Posterior cingulate gyrus (tissue), 11 donors: Measurements from ENCODE around the gene TGFBR2.

ENCODE experiments used
- DNase-seq, 10 donors: peaks; one replicate each; pipeline versions ENCODE4 v3.0.0 to v3.0.0-alpha.2; 2020 to 2021; ENCODE audit warnings: mixed read lengths in 3 of 10
- intact Hi-C: fragments of 100-400 bp; cut with DNase I; formaldehyde crosslinking; loops from one replicate; pipeline ENCODE4 v1.15.1; 2023

Gene TGFBR2

GRCh38 chr3:30688776-30689641 lies 82.6 kb downstream of the TGFBR2 start:
- intact Hi-C loops: no loop called here
- DNase-seq: peak in 2 of 10 donors; percentile 20 to 32

DNA sequence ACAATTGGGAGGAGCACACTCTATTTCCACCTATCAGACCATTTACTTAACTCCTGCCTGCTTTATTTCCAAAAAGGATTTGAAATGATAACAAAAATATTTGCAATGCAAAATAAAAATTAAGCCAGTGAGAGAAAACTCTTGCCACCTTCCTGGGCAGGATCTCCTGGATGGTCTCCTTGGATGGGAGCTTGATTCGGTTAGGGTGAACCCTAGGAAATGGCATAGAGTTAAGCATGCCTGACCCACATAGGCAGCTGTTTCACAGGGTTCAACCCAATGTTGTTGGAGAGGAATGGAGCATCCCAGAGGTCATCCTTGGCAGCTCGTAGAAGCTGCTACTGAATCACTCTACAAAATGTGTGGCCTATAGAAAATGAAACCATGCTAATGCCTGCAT lies 83.8 kb downstream of the TGFBR2 start:
- intact Hi-C loops: loop anchor here (5.0 kb wide), 2 partner anchors 578 to 648 kb away; no protein-coding TSS in a partner anchor
- no peak for DNase-seq

GRCh38 chr3:30691249-30691880 lies 85.0 kb downstream of the TGFBR2 start:
- intact Hi-C loops: loop anchor here (5.0 kb wide), 2 partner anchors 579 to 649 kb away; no protein-coding TSS in a partner anchor
- DNase-seq: peak in 1 of 10 donors; percentile 69

GRCh38 chr3:30691944-30692343 lies 85.5 kb downstream of the TGFBR2 start:
- intact Hi-C loops: loop anchor here (5.0 kb wide), 2 partner anchors 580 to 650 kb away; no protein-coding TSS in a partner anchor
- DNase-seq: no peak

DNA sequence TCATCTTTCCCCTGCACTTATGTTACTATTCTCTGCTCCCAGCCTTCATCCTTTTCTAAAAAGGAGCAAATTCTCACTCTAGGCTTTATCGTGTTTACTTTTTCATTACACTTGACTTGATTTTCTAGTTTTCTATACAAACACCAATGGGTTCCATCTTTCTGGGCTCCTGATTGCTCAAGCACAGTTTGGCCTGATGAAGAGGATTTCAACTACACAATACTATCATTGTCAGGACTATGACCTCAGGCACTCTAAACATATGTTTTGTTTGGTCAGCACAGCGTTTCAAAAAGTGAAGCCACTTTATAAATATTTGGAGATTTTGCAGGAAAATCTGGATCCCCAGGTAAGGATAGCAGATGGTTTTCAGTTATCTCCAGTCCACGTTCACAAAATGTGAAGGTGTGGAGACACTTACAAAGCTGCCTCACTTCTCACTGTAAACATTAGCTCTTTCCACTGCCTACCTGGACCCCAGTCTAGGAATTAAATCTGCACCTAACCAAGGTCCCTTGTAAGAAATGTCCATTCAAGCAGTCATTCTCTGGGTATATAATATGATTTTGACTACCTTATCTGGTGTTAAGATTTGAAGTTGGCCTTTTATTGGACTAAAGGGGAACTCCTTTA lies 86.2 kb downstream of the TGFBR2 start:
- no peak for DNase-seq
- intact Hi-C loops: loop anchor here (5.0 kb wide), 2 partner anchors 580 to 650 kb away; no protein-coding TSS in a partner anchor

- intact Hi-C loops: loop anchor here (5.0 kb wide), 2 partner anchors 581 to 651 kb away; no protein-coding TSS in a partner anchor
- DNase-seq: peak in 3 of 10 donors; percentile 19 to 40 (median 28)
These were observed 87.2 kb downstream of the TGFBR2 start for GRCh38 chr3:30693470-30694120.

GRCh38 chr3:30694148-30694547 lies 87.7 kb downstream of the TGFBR2 start:
- DNase-seq: no peak
- intact Hi-C loops: loop anchor here (5.0 kb wide), 2 partner anchors 582 to 652 kb away; no protein-coding TSS in a partner anchor

GRCh38 chr3:30694668-30695067 lies 88.3 kb downstream of the TGFBR2 start:
- intact Hi-C loops: loop anchor here (5.0 kb wide), 2 partner anchors 582 to 652 kb away; no protein-coding TSS in a partner anchor
- no peak for DNase-seq

DNA sequence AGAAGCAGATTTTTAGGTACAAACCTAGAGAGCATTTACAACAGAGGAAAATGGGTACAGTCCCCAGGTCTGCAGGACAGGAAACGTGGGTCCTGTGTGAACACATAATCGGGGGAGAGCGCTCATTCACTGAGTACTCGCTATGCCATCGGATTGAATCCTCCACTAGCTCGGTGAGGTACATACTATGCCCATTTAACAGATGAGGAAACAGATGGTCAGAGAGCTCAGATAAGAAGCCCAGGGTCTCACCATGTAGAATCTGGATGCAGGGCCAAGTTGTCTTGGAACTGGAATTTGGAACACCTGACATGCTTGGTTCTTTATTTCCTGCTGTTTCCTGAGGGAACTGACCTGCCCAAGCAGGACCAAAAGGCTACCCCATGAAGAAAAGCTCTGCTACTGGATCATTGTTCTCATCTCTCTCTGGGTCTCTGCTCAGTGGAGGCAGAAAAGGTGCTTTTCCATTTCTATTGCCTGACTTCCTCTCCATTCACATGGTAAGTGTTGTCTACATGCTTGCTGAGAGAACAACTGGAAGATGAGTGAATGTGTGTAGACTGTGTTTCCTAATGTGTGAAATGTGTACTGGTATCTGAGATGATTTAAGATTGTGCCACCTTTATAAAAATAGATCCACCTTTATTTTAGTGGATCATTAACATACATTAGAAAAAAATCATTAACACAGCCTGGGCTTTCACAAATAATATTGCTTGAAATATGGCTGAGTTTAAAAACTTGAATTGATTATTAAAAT lies 89.1 kb downstream of the TGFBR2 start:
- intact Hi-C loops: no loop called here
- no peak for DNase-seq

DNA sequence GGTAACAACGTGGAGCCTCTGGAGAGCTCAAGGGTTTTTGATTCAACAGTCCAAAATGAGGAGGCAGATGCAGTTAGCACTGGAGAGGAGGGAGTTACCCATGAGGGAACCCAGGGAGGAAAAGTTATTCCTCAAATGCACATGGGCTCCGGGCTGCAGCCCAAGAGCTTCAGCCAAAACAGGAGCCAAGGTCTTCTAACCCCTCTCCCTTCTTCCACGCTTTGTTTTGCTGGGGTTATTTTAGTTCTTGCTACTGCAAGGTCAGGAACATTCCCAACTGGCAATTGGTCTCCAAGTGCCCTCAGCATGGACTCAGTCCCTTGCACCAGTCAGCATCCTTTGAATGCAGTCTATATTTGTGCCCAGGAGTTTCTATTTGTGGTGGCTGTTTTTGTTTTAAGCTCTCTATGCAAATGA lies 90.0 kb downstream of the TGFBR2 start:
- intact Hi-C loops: no loop called here
- peak in 1 of 10 donors; percentile 76 for DNase-seq

- no peak for DNase-seq
- intact Hi-C loops: no loop called here
These were observed 90.5 kb downstream of the TGFBR2 start for GRCh38 chr3:30696896-30697295.

DNA sequence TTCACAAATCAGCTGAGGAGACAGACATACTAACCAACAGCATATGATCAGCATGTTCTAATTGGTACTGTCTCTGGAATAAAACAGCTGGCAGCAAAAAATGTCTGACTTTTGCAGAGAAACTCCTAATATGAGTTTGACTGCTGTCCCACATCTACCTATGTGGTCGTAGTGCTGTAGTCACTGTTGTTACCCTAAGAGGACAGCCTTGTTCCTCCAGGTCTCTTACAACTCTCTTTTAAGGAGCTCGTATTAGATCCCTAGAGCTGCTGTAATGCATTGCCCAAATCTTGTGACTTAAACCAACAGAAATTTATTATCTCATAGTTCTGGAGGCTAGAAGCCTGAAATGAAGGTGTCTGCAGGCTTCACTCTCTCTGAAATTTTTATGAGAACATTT lies 92.1 kb downstream of the TGFBR2 start:
- DNase-seq: no peak
- intact Hi-C loops: no loop called here

DNA sequence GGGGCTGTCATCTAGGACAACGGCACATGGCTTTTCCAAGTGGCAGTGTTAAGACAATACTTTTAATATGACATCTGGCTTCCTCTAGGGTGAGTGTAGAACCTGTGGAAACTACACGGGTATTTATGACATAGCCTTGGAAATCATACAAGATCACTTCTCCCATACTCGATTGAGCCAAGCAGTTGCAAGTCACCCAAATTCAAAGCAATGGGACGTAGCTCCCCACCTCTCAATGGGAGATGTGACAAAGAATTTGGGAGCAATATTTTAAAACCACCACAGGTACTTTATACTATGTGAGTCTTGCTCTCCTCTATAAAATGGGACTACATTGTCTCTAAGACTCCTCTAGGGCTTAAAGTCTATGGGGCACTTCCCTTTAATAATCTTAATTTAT lies 93.5 kb downstream of the TGFBR2 start:
- intact Hi-C loops: no loop called here
- DNase-seq: no peak

GRCh38 chr3:30700702-30701321 lies 94.4 kb downstream of the TGFBR2 start:
- DNase-seq: no peak
- intact Hi-C loops: no loop called here

DNA sequence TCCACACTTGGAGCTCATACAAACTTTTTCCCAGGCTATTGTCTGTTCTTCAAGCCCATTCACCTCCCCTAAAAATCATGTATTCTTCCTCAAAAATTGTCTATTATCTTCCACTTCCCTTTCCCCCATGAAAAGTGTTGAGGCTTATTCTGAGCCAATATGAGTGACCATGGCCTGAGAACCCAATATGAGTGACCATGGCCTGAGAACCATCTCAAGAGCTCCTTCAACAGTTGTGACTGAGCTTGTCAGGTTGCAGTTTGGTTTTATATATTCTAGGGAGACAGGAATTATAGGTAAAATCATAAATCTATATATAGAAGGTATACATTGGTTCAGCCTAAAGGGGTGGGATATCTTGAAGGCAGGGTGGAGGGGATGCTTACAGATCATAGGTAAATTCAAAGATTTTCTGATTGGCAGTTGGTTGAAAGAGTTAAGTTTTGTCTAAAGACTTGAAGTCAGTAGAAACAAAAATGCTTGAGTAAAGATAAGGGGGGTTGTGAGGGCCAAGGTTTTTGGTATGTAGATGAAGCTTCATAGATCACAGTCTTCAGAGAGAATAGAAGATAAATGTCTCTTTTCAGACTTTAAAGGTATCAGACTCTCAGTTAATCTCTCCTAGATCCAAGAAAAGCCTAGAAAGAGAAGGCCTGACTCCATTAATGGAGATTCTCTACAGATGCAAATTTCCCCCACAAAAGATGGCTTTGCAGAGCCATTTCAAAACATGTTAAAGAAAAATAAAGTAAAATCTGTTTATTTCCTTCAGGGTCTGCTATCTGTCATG lies 95.8 kb downstream of the TGFBR2 start:
- intact Hi-C loops: no loop called here
- no peak for DNase-seq

DNA sequence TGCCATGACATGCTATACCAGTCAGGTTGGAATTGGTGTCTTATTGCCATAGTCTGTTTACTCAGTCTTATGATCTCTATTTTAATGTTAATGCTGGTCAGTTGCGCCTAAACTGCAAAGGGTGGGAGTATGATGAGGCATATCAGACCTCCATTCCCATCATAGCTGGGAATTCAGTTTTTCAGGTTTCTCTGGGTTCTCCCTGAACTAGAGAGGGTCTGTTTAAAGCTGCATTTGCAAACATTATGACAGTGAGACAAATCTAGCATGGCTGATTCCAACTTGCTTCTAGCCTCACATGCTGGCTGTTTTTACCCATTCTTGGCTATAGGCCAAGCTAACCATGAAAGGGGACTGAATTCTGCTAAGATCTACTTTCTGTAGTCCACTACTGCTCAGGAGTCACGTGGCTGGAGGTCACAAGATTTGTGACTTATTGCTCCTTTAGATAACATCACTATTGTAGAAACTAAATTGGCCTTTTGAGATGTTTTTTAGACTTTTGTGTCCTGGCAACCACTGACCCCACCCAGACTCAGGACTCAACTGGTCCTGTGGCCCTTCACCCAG lies 96.5 kb downstream of the TGFBR2 start:
- intact Hi-C loops: no loop called here
- no peak for DNase-seq

DNA sequence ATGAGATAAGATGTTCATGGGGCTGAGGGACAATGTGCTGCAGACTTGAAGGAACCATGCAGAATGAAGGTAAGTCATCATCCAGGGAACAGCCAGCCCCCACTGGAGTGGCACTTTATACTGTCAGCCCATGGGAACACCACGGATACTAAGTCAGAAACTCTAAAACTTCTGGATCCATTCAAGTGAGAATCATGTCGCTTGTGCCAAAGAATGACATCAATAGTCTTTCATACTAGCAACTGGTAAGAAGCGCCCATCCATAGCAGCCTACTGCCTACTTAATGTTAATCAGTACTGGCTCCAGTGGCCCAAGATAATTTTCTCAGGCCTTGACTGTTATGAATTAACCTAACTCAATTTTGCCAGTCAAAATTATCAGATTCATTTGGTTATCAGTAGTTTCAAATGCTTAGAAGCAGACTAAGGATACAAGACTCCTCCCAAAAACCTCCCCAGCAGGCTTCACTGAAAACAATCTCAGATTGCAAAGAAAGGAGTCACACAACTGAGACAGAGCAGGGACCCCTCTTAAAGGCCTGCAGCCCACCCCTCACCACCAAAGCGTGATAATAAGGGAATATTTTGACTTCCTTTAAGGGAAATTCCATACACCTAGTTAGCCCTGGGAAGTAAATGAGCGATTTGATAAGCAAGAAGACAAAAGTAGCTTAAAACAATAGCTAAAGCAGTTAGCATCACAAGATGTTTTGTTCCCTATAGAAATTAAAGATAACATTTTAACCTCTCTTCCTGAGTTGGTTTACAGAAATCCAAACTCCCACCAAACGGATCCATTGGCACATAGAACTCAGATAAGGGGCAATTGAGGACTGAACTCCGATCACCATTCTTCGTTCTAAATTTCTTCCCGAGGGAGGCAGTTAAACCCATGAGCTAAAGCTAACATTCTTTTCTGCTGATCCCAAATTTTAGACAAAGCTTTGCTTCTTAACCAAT lies 98.8 kb downstream of the TGFBR2 start:
- intact Hi-C loops: no loop called here
- DNase-seq: no peak
